GM23248 (cell line): ENCODE data around the gene GP9.

ENCODE experiments used
- EZH2 ChIP-seq: fragments of 200-600 bp; sonication (generic); IDR thresholded peaks from 2 replicates; pipeline ENCODE4 v1.6.1; 2018; ENCODE audit warnings: antibody characterized with exemption, mild to moderate bottlenecking; ENCODE audit not compliant: insufficient read depth, poor library complexity, severe bottlenecking
- EZH2phosphoT487 ChIP-seq: fragments of 200-600 bp; sonication (generic); IDR thresholded peaks from 2 replicates; pipeline ENCODE4 v1.6.1; 2018; ENCODE audit warnings: antibody characterized with exemption, moderate library complexity, mild to moderate bottlenecking, low read depth; ENCODE audit not compliant: insufficient read depth

DNA sequence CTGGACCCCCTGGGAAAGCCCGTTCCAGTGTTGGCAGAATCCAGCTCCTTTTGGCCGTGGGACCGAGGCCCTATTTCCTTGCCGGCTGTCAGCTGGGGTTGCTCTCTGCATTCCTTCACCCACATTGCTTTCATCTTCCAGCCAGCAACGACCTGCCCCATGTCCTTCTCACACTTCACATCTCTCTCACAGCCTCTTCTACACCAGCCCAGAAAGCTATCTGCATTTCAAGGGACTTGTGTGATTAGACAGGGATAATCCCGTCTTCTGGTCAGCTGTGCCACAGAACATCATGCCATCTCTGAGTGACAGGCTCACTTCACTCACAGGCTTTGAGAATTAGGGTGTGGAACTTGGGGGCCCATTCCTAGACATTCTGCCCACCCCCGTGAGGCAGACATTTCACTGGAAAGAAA, 43.1 kb upstream of the GP9 start:
- TF ChIP-seq EZH2 (no peak), EZH2phosphoT487 (no peak)
